Ovary (tissue), 9 donors: ENCODE data around the gene DNAH9. TPM values are rescaled to one million over a fixed set of nuclear protein-coding genes. Genes with fewer than 3 reads are reported as not detected.
A peak's percentile ranks its signal among the peaks of the same experiment; 100 is the strongest.
"Not testable (repeated sequence)": the region's sequence is repeated elsewhere in the genome, so short reads cannot be mapped to it uniquely, and the experiment has no call there.

Experiments used
- DNase-seq, 5 donors: peaks; one replicate each; pipeline ENCODE4 v3.0.0-alpha.2; 2019 to 2020
- H3K27ac ChIP-seq, 2 donors: fragments of 200-600 bp; one replicate each; pipeline versions ENCODE4 v1.5.1 to v1.8.0; 2019 to 2022
- H3K27me3 ChIP-seq: fragments of 200-600 bp; one replicate; pipeline ENCODE4 v1.8.0; 2022
- H3K36me3 ChIP-seq: fragments of 200-600 bp; sonication (generic); one replicate; pipeline ENCODE4 v1.5.1; 2019
- H3K4me1 ChIP-seq: one replicate; pipeline ENCODE4 v1.8.1; 2013; ENCODE audit warnings: mild to moderate bottlenecking, moderate library complexity; ENCODE audit not compliant: insufficient read depth
- H3K4me3 ChIP-seq: fragments of 200-600 bp; sonication (generic); one replicate; pipeline ENCODE4 v1.5.1; 2017
- H3K9me3 ChIP-seq, 2 donors: fragments of 200-600 bp in 1 of 2; sonication (generic) in 1 of 2; one replicate each; pipeline versions ENCODE4 v1.5.1 to v1.8.1; 2013 to 2019; ENCODE audit warnings: mild to moderate bottlenecking in 1 of 2, moderate library complexity in 1 of 2
- CTCF ChIP-seq, 3 donors: fragments of 450-650 bp in 2 of 3; fragments of 200-600 bp in 1 of 3; IDR thresholded peaks; one replicate each; pipeline versions ENCODE4 v1.5.1 to v1.8.0; 2016 to 2022; ENCODE audit warnings: antibody characterized with exemption in 3 of 3, mild to moderate bottlenecking in 1 of 3
- EP300 ChIP-seq: sonication (generic); formaldehyde crosslinking; IDR thresholded peaks from one replicate; pipeline ENCODE4 v1.6.1; 2017; ENCODE audit warnings: antibody characterized with exemption
- POLR2A ChIP-seq: fragments of 450-650 bp; IDR thresholded peaks from one replicate; pipeline ENCODE4 v1.6.1; 2017; ENCODE audit warnings: antibody characterized with exemption, mild to moderate bottlenecking, moderate library complexity
- WGBS, 3 donors: extraction: QIAGEN DNeasy Blood & Tissue Kit in 1 of 3; methylation state at CpG; one replicate each; pipeline versions ENCODE4 v1.1.5 to v1.1.7; 2013 to 2017; 5-methylcytosine and 5-hydroxymethylcytosine counted together
- intact Hi-C, 4 donors: fragments of 100-400 bp; cut with DNase I; formaldehyde crosslinking; loops; one replicate each; pipeline versions ENCODE4 v1.11.0 to v1.15.1; 2022 to 2023
- polyA plus RNA-seq, 2 donors: library from polyadenylated mRNA; stranded (reverse); fragments of 200-250 nt in 1 of 2; fragments of 350-450 nt in 1 of 2; fragmentation: Illumina TruSeq in 1 of 2; extraction: RNeasy Lipid Tissue Mini Kit (QIAGEN cat#74804) in 1 of 2; gene quantifications; one replicate each; pipeline ENCODE4 v1.2.3, GENCODE V29; 2013 to 2014
- total RNA-seq, 7 donors: library from RNA; depleted of rRNA in 2 of 7; stranded (reverse); fragments of >200 nt in 2 of 7; fragmentation: NEBNext Ultra II Directional in 3 of 7; extraction: Animal tissue kit (Norgen Biotek cat#: 25700) in 3 of 7; gene quantifications; one replicate each; pipeline versions ENCODE4 v1.1.0 to v1.2.4, GENCODE V29; 2016 to 2023
- donor health status: DM: no; HTN: no; CAD: no; lungs with moderate emphysema.
- donor health status: DM: no; HTN: no; CAD: no.
- donor health status: Bipolar disorder and iron deficiency.
- donor health status: DM: yes; HTN: yes; CAD: no.
- donor health status: DM: no; HTN: no; CAD: no.
- donor health status: DM: yes; HTN: yes; CAD: no.

The DNAH9 gene
- total and polyA plus RNA-seq, 9 donors, result 1.4 to 43.7 (median 3.4) TPM

DNA sequence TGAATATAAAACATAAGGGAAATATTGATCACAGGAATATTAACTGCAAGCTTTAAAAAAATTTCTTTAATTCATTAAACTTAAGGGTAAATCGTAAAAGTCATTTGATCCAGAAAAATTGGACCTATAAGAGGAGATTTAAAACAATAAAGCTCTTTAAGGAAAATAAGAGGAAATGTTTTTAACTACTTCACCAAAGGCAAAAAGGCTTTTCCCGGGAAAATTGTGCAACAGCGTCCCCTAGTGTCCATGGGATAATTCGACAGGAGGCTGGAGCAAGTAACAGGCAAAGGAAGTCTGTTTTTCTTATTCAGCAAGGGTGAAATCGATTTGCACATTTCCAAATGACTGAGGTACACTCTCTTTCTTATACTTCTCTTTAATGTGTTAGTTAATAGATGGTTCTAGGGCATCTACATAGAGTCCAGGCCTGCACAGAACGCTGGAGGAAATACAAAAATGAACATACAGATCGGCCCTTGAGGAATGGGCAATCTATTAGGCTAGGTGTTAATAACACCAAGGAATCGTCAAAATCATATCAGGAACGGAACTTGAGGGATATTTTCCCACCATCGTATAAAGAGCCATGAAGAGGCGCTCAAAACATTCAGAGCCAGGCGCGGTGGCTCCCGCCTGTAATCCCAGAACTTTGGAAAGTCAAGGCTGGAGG is 337.6 kb downstream of the DNAH9 start:
- intact Hi-C loops, result no loop called here
- H3K9me3 ChIP-seq, result no peaks in the 10 kb centered on the region
- H3K27me3 ChIP-seq, result no peaks in the 10 kb centered on the region
- WGBS, 3 donors, result 45 to 48% (median 47%) methylated on average over 14 of the region's 14 CpGs
- no peaks in the 10 kb centered on the region for H3K4me1 ChIP-seq
- H3K4me3 ChIP-seq, result no peak overlapping the region
- DNase-seq, result peak in 1 of 5 donors; percentile 36
- TF ChIP-seq POLR2A (no peak), CTCF (IDR thresholded peaks at IDR 0.05) (peak in 1 of 3 donors; percentile 35)
- no peaks in the 10 kb centered on the region for H3K36me3 ChIP-seq
- H3K27ac ChIP-seq, result no peak overlapping the region

DNA sequence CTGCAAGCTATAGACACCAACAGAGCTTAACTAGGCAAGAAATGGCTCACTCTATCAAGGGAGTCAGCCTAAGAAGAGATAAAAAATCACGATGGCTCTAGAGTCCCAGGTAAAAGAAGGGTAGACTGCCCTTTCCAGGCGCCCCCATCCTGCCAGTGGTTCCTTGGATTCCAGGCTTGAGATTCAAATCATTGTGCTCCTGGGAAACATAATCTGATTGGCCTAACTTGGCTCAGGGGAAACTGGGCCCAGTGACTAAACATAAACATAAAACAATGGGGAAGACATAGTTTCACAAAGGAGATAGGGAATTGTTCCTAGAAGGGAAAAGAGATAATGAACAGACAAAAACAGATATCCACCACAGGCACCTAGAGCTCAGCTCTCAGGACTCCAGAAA is 342.6 kb downstream of the DNAH9 start:
- 79 to 82% (median 80%) methylated on average over 2 of the region's 2 CpGs for WGBS, 3 donors
- Histone ChIP-seq H3K36me3 (no peaks in the 10 kb centered on the region), H3K4me1 (no peaks in the 10 kb centered on the region), H3K27me3 (no peaks in the 10 kb centered on the region), H3K27ac (no peak overlapping the region), H3K4me3 (no peak overlapping the region), H3K9me3 (no peaks in the 10 kb centered on the region)
- no peak for DNase-seq
- TF ChIP-seq POLR2A (no peak), EP300 (no peak), CTCF (IDR thresholded peaks at IDR 0.05) (no peak)
- intact Hi-C loops, result no loop called here

GRCh38 chr17:11943086-11943485 is 344.8 kb downstream of the DNAH9 start:
- H3K27ac ChIP-seq, H3K9me3 ChIP-seq, H3K4me3 ChIP-seq, H3K27me3 ChIP-seq, H3K36me3 ChIP-seq, H3K4me1 ChIP-seq, DNase-seq, intact Hi-C loops: not testable (repeated sequence)
- WGBS, 3 donors, result 95 to 97% (median 96%) methylated on average over 11 of the region's 11 CpGs

GRCh38 chr17:11943759-11944347 is 345.6 kb downstream of the DNAH9 start:
- Histone ChIP-seq H3K27ac (no peak overlapping the region), H3K4me3 (no peak overlapping the region), H3K27me3 (no peaks in the 10 kb centered on the region), H3K4me1 (no peaks in the 10 kb centered on the region), H3K9me3 (no peaks in the 10 kb centered on the region), H3K36me3 (no peaks in the 10 kb centered on the region)
- 85 to 91% (median 87%) methylated on average over 7 of the region's 7 CpGs for WGBS, 3 donors
- intact Hi-C loops, result no loop called here
- TF ChIP-seq CTCF (IDR thresholded peaks at IDR 0.05) (no peak), POLR2A (no peak), EP300 (no peak)
- DNase-seq, result no peak

DNA sequence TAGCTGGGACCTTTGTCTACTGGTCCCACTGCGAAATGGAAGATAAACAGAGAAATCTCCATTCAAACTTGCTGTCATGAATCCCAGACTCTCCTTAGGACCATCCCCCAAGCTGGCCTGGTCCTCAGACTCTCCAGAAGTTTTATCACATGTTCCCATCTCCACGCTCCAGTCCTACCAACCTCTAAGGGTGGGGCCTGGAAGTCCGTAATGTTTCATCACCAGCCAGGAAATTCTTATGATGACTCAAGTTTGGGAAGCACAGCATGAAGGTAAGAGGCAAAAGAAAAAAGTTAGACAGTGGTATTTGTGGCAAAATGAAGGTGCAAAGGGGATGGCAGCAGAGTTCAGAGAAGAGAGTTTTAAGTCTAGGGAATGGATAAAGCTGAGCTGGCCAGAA is 346.3 kb downstream of the DNAH9 start:
- no peaks in the 10 kb centered on the region for H3K27me3 ChIP-seq
- H3K4me1 ChIP-seq, result no peaks in the 10 kb centered on the region
- intact Hi-C loops, result no loop called here
- H3K27ac ChIP-seq, result no peak overlapping the region
- no peak for TF ChIP-seq EP300
- no peak for TF ChIP-seq CTCF (IDR thresholded peaks at IDR 0.05)
- no peak for TF ChIP-seq POLR2A
- no peaks in the 10 kb centered on the region for H3K9me3 ChIP-seq
- no peak for DNase-seq
- 82 to 88% (median 85%) methylated on average over 3 of the region's 3 CpGs for whole genome bisulfite sequencing, 3 donors
- no peaks in the 10 kb centered on the region for H3K36me3 ChIP-seq
- no peak overlapping the region for H3K4me3 ChIP-seq
